ENCODE results near the gene PRCD.

The PRCD gene

GRCh38 chr17:76492989-76493501, 46.8 kb upstream of the PRCD start:
- Histone ChIP-seq H3K27me3 (ENCODE audit: control insufficient read depth, insufficient read depth, low read length) (no peaks in the 10 kb centered on the region), H3K9ac (no peak overlapping the region), H3K9me3 (ENCODE audit: control insufficient read depth, low read length) (no peaks in the 10 kb centered on the region), H3K79me2 (no peaks in the 10 kb centered on the region), H2AFZ (no peak overlapping the region), H3K4me1 (no peaks in the 10 kb centered on the region), H3K4me3 (ENCODE audit: low read depth, low read length) (no peak overlapping the region), H3K27ac (peak overlapping the region; percentile 66), H3K4me2 (ENCODE audit: low read length) (peak overlapping the region; percentile 17), H3K36me3 (ENCODE audit: control insufficient read depth, insufficient read depth, low read length) (no peaks in the 10 kb centered on the region)
- TF ChIP-seq CTCF (IDR thresholded peaks at IDR 0.05) = no peak

GRCh38 chr17:76493505-76494167, 46.2 kb upstream of the PRCD start:
- Histone ChIP-seq H3K27ac (peak overlapping the region; percentile 66), H3K27me3 (ENCODE audit: control insufficient read depth, insufficient read depth, low read length) (no peaks in the 10 kb centered on the region), H3K79me2 (no peaks in the 10 kb centered on the region), H2AFZ (no peak overlapping the region), H3K9ac (no peak overlapping the region), H3K9me3 (ENCODE audit: control insufficient read depth, low read length) (no peaks in the 10 kb centered on the region), H3K4me3 (ENCODE audit: low read depth, low read length) (no peak overlapping the region), H3K4me2 (ENCODE audit: low read length) (peak overlapping the region; percentile 17), H3K4me1 (no peaks in the 10 kb centered on the region), H3K36me3 (ENCODE audit: control insufficient read depth, insufficient read depth, low read length) (no peaks in the 10 kb centered on the region)
- no peak for TF ChIP-seq CTCF (IDR thresholded peaks at IDR 0.05)

- TF ChIP-seq CTCF (IDR thresholded peaks at IDR 0.05) = no peak
- no peaks in the 10 kb centered on the region for H3K27me3 ChIP-seq (ENCODE audit: control insufficient read depth, insufficient read depth, low read length)
- no peak overlapping the region for H3K27ac ChIP-seq
- no peak overlapping the region for H3K4me3 ChIP-seq (ENCODE audit: low read depth, low read length)
- no peak overlapping the region for H3K4me2 ChIP-seq (ENCODE audit: low read length)
- no peaks in the 10 kb centered on the region for H3K4me1 ChIP-seq
- H2AFZ ChIP-seq = no peak overlapping the region
- no peak overlapping the region for H3K9ac ChIP-seq
- no peaks in the 10 kb centered on the region for H3K79me2 ChIP-seq
- no peaks in the 10 kb centered on the region for H3K36me3 ChIP-seq (ENCODE audit: control insufficient read depth, insufficient read depth, low read length)
- no peaks in the 10 kb centered on the region for H3K9me3 ChIP-seq (ENCODE audit: control insufficient read depth, low read length)
These were observed 44.0 kb upstream of the PRCD start for GRCh38 chr17:76495663-76496400.

GRCh38 chr17:76496464-76496863, 43.4 kb upstream of the PRCD start:
- H3K79me2 ChIP-seq = no peaks in the 10 kb centered on the region
- peaks cover under 1% of the 10 kb centered on the region for H3K4me1 ChIP-seq
- H2AFZ ChIP-seq = no peak overlapping the region
- H3K4me2 ChIP-seq (ENCODE audit: low read length) = no peak overlapping the region
- H3K4me3 ChIP-seq (ENCODE audit: low read depth, low read length) = no peak overlapping the region
- no peak overlapping the region for H3K27ac ChIP-seq
- H3K9me3 ChIP-seq (ENCODE audit: control insufficient read depth, low read length) = no peaks in the 10 kb centered on the region
- H3K36me3 ChIP-seq (ENCODE audit: control insufficient read depth, insufficient read depth, low read length) = no peaks in the 10 kb centered on the region
- H3K9ac ChIP-seq = no peak overlapping the region
- no peaks in the 10 kb centered on the region for H3K27me3 ChIP-seq (ENCODE audit: control insufficient read depth, insufficient read depth, low read length)
- TF ChIP-seq CTCF (IDR thresholded peaks at IDR 0.05) = no peak
